ENCODE data around the gene MPP4.

DNA sequence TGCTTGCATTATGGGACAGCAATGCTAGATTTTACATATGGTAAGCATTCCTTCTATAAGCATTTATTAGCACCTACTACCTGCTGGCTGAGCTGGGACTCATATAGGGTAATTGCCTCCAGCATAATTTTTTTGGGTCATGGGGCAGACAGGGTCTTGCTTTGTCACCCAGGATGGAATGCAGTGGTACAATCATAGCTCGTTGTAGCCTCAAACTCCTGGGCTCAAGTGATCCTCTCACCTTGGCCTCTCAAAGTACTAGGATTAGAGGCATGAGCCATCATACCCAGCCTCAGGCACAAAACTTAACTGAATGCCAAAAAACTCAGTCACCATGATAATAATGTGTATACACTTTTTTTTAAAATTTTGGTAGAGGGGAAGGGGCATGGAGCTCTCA is 90.4 kb downstream of the MPP4 start:
- TF ChIP-seq, protein P1, sequence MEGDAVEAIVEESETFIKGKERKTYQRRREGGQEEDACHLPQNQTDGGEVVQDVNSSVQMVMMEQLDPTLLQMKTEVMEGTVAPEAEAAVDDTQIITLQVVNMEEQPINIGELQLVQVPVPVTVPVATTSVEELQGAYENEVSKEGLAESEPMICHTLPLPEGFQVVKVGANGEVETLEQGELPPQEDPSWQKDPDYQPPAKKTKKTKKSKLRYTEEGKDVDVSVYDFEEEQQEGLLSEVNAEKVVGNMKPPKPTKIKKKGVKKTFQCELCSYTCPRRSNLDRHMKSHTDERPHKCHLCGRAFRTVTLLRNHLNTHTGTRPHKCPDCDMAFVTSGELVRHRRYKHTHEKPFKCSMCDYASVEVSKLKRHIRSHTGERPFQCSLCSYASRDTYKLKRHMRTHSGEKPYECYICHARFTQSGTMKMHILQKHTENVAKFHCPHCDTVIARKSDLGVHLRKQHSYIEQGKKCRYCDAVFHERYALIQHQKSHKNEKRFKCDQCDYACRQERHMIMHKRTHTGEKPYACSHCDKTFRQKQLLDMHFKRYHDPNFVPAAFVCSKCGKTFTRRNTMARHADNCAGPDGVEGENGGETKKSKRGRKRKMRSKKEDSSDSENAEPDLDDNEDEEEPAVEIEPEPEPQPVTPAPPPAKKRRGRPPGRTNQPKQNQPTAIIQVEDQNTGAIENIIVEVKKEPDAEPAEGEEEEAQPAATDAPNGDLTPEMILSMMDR (conservative IDR thresholded peaks at IDR 0.05), result no peak
- TF ChIP-seq ZFX (IDR thresholded peaks at IDR 0.05), result no peak

All from C4-2B (cell line).